GM18508 (cell line): ENCODE data around the gene CHL1.

ENCODE experiments used
- ATAC-seq: cut with Tn5 transposase; IDR thresholded peaks from one replicate; pipeline ENCODE4 v1.9.1; 2021; ENCODE audit warnings: moderate number of reproducible peaks; ENCODE audit not compliant: insufficient read depth, unreplicated experiment

CHL1 gene

GRCh38 chr3:373193-373779 is 176.7 kb downstream of the CHL1 start:
- ATAC-seq = no peak

- no peak for ATAC-seq
Observed at GRCh38 chr3:374459-374858, 177.9 kb downstream of the CHL1 start.

GRCh38 chr3:377158-377561 is 180.6 kb downstream of the CHL1 start:
- peak; percentile 53 for ATAC-seq

- no peak for ATAC-seq
Observed at GRCh38 chr3:380801-381200, 184.2 kb downstream of the CHL1 start.

- no peak for ATAC-seq
Observed at GRCh38 chr3:385151-385550, 188.6 kb downstream of the CHL1 start.

- no peak for ATAC-seq
Observed at GRCh38 chr3:394775-395174, 198.2 kb downstream of the CHL1 start.

GRCh38 chr3:396293-396692 is 199.7 kb downstream of the CHL1 start:
- ATAC-seq = no peak

- ATAC-seq = no peak
Observed at GRCh38 chr3:399647-400046, 203.1 kb downstream of the CHL1 start.

- ATAC-seq = no peak
Observed at GRCh38 chr3:403826-404225, 207.3 kb downstream of the CHL1 start.

- no peak for ATAC-seq
Observed at GRCh38 chr3:409011-409410, 212.4 kb downstream of the CHL1 start.

GRCh38 chr3:411226-411625 is 214.7 kb downstream of the CHL1 start:
- ATAC-seq = no peak

GRCh38 chr3:414063-414462 is 217.5 kb downstream of the CHL1 start:
- ATAC-seq = no peak

- no peak for ATAC-seq
Observed at GRCh38 chr3:418239-418929, 221.8 kb downstream of the CHL1 start.

- ATAC-seq = no peak
Observed at GRCh38 chr3:420584-420983, 224.0 kb downstream of the CHL1 start.

- no peak for ATAC-seq
Observed at GRCh38 chr3:425079-425478, 228.5 kb downstream of the CHL1 start.

GRCh38 chr3:426072-426471 is 229.5 kb downstream of the CHL1 start:
- ATAC-seq = no peak

- no peak for ATAC-seq
Observed at GRCh38 chr3:427128-427527, 230.6 kb downstream of the CHL1 start.

GRCh38 chr3:430186-430585 is 233.6 kb downstream of the CHL1 start:
- no peak for ATAC-seq

- ATAC-seq = no peak
Observed at GRCh38 chr3:435161-435560, 238.6 kb downstream of the CHL1 start.

- ATAC-seq = no peak
Observed at GRCh38 chr3:436053-436452, 239.5 kb downstream of the CHL1 start.

GRCh38 chr3:440826-441225 is 244.3 kb downstream of the CHL1 start:
- no peak for ATAC-seq

- no peak for ATAC-seq
Observed at GRCh38 chr3:445960-446359, 249.4 kb downstream of the CHL1 start.
